Neural cell (in vitro differentiated cells): ENCODE data around the gene CLNK.

Experiments used
- EP300 ChIP-seq: fragments of 450-650 bp; conservative IDR thresholded peaks from 2 replicates; pipeline ENCODE4 v1.6.1; 2014; ENCODE audit warnings: antibody characterized with exemption, mild to moderate bottlenecking, moderate library complexity; ENCODE audit not compliant: poor library complexity, severe bottlenecking
- EZH2 ChIP-seq: fragments of 200-600, 300-800 bp; shearing (Covaris generic), sonication (generic); IDR thresholded peaks from 2 replicates; pipeline ENCODE4 v1.6.1; 2014; ENCODE audit warnings: antibody characterized with exemption, low read length, borderline replicate concordance, mild to moderate bottlenecking; ENCODE audit not compliant: insufficient read depth, poor library complexity, severe bottlenecking
- POLR2AphosphoS5 ChIP-seq: IDR thresholded peaks from 2 replicates; pipeline ENCODE4 v1.6.1; 2012
- RAD21 ChIP-seq: fragments of 450-650 bp; conservative IDR thresholded peaks from 2 replicates; pipeline ENCODE4 v1.6.1; 2014; ENCODE audit warnings: antibody characterized with exemption, mild to moderate bottlenecking, moderate library complexity
- SMC3 ChIP-seq: fragments of 450-650 bp; conservative IDR thresholded peaks from 2 replicates; pipeline ENCODE4 v1.6.1; 2014; ENCODE audit warnings: antibody characterized with exemption, mild to moderate bottlenecking, moderate library complexity; ENCODE audit not compliant: poor library complexity
- TAF1 ChIP-seq: IDR thresholded peaks from 2 replicates; pipeline ENCODE4 v1.6.1; 2012; ENCODE audit warnings: low read depth
- TF ChIP-seq, protein P1 (sequence below): fragments of 450-650 bp; IDR thresholded peaks from 2 replicates; pipeline ENCODE4 v1.5.1; 2014; ENCODE audit warnings: antibody characterized with exemption, mild to moderate bottlenecking, moderate library complexity; ENCODE audit not compliant: poor library complexity, severe bottlenecking
- TF ChIP-seq, protein P2 (sequence below): IDR thresholded peaks from 2 replicates; pipeline ENCODE4 v1.6.1; 2012; ENCODE audit warnings: borderline replicate concordance

DNA sequence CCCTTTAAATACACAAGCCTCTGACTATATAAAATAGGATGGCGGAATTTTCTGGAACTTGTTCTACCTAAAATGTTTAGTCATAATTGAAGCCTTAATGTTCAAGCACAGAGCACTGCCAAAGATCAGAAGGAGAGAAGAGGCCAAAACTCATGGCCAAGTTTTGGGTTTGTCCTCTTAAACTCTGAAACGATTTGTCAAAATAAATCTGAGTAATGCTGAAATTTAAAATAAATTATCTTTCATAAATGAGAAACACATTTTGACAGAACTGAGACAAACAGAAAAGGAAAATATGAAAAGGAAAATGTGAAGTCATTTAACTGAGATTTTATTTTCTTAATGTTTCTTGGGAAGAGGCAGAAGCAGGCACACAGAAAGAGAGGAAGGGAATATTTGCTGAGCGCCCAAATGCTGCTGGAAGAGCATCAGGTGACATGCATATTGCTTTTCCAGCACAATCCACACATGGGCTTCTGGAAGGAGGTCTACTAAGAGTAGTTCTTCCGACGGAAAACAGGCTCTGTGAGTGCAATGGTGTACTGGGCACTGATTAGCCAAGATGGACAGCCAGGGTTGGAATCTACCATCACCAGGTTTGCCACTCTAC is 179.9 kb downstream of the CLNK start:
- TF ChIP-seq, protein P1, sequence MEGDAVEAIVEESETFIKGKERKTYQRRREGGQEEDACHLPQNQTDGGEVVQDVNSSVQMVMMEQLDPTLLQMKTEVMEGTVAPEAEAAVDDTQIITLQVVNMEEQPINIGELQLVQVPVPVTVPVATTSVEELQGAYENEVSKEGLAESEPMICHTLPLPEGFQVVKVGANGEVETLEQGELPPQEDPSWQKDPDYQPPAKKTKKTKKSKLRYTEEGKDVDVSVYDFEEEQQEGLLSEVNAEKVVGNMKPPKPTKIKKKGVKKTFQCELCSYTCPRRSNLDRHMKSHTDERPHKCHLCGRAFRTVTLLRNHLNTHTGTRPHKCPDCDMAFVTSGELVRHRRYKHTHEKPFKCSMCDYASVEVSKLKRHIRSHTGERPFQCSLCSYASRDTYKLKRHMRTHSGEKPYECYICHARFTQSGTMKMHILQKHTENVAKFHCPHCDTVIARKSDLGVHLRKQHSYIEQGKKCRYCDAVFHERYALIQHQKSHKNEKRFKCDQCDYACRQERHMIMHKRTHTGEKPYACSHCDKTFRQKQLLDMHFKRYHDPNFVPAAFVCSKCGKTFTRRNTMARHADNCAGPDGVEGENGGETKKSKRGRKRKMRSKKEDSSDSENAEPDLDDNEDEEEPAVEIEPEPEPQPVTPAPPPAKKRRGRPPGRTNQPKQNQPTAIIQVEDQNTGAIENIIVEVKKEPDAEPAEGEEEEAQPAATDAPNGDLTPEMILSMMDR = no peak
- TF ChIP-seq RAD21 = no peak
- no peak for TF ChIP-seq EZH2
- no peak for TF ChIP-seq TAF1
- TF ChIP-seq EP300 = no peak
- TF ChIP-seq, protein P2, sequence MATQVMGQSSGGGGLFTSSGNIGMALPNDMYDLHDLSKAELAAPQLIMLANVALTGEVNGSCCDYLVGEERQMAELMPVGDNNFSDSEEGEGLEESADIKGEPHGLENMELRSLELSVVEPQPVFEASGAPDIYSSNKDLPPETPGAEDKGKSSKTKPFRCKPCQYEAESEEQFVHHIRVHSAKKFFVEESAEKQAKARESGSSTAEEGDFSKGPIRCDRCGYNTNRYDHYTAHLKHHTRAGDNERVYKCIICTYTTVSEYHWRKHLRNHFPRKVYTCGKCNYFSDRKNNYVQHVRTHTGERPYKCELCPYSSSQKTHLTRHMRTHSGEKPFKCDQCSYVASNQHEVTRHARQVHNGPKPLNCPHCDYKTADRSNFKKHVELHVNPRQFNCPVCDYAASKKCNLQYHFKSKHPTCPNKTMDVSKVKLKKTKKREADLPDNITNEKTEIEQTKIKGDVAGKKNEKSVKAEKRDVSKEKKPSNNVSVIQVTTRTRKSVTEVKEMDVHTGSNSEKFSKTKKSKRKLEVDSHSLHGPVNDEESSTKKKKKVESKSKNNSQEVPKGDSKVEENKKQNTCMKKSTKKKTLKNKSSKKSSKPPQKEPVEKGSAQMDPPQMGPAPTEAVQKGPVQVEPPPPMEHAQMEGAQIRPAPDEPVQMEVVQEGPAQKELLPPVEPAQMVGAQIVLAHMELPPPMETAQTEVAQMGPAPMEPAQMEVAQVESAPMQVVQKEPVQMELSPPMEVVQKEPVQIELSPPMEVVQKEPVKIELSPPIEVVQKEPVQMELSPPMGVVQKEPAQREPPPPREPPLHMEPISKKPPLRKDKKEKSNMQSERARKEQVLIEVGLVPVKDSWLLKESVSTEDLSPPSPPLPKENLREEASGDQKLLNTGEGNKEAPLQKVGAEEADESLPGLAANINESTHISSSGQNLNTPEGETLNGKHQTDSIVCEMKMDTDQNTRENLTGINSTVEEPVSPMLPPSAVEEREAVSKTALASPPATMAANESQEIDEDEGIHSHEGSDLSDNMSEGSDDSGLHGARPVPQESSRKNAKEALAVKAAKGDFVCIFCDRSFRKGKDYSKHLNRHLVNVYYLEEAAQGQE = no peak
- TF ChIP-seq POLR2AphosphoS5 = no peak
- no peak for TF ChIP-seq SMC3
